ENCODE measurements around the gene SCNN1G.

SCNN1G gene

GRCh38 chr16:23152386-23153178, 30.0 kb upstream of the SCNN1G start:
- no peak for DNase-seq

GRCh38 chr16:23155445-23156049, 27.0 kb upstream of the SCNN1G start:
- no peak for DNase-seq

- no peak for DNase-seq
Observed at GRCh38 chr16:23156110-23156509, 26.4 kb upstream of the SCNN1G start.

DNA sequence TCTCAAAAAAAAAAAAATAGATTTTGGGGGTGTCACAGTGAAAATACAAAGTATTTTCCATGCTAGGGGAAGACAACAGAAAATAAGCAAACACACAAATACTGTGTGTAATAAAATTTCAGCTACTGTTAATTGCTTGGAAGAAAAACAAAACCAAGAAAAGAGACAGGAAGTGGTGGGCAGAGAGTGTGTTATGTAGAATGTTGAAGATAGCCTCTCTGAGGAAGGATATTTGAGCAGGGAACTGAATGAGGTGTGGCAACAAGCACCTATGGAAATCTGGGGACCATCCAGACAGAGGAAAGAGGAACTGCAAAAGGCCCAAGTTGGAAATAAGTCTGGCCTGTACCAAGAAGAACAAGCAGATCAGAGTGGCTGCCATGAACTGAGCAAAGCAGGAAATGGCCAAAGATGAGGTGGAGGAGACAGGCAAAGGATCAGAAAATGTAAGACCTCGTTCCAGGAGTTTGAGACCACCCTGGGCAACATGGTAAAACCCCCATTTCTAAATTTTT, 25.5 kb upstream of the SCNN1G start:
- no peak for DNase-seq

DNA sequence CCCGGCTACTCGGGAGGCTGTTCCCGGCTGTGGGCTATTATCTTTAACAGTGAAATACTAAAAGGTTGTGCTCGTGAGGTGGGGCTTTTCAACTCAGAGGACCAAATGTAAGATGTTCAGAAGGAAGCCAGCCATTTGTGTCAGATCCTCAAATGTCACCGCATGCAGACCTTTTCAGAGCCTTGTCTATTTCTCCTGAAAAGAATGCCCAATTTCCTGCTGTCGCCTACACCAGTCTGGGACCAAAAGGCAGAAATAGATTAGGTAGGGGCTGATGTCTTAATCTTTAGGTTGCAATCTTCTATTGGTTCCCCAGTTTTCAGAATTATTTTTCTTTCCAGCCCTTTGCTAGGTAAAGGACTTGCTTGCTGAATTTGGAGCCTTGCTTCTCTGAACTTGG, 24.4 kb upstream of the SCNN1G start:
- no peak for DNase-seq

DNA sequence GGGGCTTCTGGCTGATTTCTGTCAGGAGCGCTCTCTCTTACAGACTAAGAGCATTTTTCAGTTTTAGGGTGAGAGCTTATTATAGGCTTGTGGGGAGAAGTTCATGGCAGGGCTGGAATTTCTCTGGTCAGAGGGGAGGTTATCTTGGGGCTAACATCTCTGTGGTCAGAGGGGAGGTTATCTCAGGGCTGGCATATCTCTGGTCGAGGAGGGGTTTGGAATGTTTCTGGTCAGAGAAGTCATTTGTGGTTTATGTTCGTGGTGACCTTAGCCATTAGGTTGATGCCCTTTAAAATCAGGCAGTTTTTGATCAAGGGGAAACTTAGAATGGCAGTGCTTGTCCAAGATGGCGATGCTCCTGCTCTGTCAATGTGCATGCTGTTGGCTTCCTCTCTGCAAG, 22.5 kb upstream of the SCNN1G start:
- DNase-seq = no peak

GRCh38 chr16:23160574-23160973, 22.0 kb upstream of the SCNN1G start:
- DNase-seq = no peak

GRCh38 chr16:23163921-23164320, 18.6 kb upstream of the SCNN1G start:
- DNase-seq = no peak

- DNase-seq = no peak
Observed at GRCh38 chr16:23164736-23165135, 17.8 kb upstream of the SCNN1G start.

DNA sequence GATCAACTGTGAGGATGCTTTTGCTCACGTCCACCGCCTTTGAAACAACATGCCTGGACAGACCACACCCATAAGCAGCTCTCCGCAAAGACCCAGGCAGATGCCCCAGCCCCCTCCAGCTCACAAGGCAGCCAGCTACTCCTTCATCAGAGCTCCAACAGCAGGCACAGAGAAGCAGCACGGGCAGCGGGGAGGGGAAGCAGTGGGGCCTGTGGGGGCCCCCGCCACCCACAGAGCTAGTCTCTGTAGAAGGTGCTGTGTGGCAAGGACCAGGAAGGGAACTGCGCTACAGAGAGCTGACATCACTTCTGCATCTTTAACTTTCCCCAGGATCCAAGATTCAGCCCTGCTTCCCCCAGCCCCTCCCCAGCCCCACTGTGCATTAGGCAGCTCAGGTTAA, 10.0 kb upstream of the SCNN1G start:
- DNase-seq = no peak

- no peak for DNase-seq
Observed at GRCh38 chr16:23172994-23173393, 9.6 kb upstream of the SCNN1G start.

DNA sequence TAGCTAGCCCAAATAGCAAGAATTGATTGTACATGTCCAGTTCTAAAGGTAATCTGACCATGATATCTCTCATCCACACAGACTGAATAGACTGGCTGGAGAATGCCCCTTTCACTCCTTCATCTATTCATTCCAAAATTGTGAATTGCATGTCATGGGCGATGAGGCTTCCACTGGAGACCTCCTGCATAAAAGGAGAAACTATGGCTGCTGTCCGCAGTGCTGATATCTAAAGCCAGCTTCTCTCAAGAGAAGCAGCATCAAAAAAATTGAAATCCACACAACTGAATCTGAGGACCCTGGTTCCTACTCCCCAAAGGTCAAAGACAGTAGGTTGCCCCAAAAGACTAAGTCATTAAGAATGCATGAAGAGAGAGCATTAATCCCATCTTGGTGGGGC, 7.9 kb upstream of the SCNN1G start:
- no peak for DNase-seq

DNA sequence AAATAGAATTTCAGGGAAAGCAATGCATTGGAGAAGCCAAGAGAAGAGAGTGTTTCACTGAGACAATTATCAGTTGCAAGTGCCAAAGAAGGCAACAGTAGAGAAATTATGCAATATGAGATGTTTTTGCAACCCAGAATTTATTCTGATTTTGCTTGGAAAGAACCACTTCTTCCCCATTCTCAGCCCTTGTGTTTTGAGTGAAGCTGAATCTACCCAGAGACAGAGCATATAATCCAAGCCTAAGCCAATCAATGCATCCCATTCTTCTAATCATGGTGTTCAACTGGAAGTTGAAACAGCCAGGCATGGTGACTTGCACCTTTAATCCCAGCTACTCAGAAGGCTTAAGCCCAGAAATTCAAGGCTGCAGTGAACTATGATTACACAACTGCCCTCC, 6.9 kb upstream of the SCNN1G start:
- no peak for DNase-seq

DNA sequence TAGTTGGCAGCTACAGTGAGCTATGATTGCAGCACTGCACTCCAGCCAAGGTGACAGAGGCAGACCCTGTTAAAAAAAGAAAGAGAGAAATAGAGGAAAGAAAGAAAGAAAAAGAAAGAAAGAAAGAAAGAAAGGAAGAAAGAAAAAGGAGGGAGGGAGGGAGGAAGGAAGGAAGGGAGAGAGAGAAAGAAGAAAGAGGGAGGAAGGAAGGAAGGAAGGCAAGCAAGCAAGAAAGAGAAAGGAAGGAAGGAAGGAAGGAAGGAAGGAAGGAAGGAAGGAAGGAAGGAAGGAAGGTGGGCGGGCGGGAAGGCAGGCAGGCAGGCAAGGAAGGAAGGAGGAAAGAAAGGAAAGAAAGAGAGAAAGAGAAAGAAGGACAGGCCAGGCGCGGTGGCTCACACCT, 1.0 kb upstream of the SCNN1G start:
- DNase-seq = no peak

- DNase-seq = peak; percentile 80
Observed at GRCh38 chr16:23182206-23182678, 303 bp upstream of the SCNN1G start.

GRCh38 chr16:23183543-23183862, 958 bp downstream of the SCNN1G start:
- DNase-seq = no peak

- no peak for DNase-seq
Observed at GRCh38 chr16:23185656-23186055, 3.1 kb downstream of the SCNN1G start.

- no peak for DNase-seq
Observed at GRCh38 chr16:23186171-23186570, 3.6 kb downstream of the SCNN1G start.

GRCh38 chr16:23187341-23187740, 4.8 kb downstream of the SCNN1G start:
- no peak for DNase-seq

DNA sequence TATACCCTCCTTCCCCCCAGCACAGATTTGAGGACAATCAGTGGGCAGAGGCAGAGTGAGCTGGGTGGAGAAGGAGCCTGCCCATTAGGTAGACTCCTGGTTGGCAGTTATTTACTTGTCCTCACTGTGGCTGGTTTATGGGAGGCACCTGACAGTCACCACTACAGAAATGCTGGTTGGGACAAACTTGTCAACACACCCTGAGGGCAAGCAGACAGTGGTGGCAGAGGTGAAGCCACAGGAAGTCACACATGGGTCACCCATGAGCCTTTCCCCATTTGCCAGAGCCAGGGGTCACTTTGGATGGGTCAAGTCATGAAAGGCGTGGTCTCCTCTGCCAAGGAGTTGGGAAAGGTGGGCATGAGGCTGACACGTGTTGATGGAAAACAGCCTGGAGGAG, 6.4 kb downstream of the SCNN1G start:
- no peak for DNase-seq

GRCh38 chr16:23194497-23195221, 12.1 kb downstream of the SCNN1G start:
- DNase-seq = no peak

DNA sequence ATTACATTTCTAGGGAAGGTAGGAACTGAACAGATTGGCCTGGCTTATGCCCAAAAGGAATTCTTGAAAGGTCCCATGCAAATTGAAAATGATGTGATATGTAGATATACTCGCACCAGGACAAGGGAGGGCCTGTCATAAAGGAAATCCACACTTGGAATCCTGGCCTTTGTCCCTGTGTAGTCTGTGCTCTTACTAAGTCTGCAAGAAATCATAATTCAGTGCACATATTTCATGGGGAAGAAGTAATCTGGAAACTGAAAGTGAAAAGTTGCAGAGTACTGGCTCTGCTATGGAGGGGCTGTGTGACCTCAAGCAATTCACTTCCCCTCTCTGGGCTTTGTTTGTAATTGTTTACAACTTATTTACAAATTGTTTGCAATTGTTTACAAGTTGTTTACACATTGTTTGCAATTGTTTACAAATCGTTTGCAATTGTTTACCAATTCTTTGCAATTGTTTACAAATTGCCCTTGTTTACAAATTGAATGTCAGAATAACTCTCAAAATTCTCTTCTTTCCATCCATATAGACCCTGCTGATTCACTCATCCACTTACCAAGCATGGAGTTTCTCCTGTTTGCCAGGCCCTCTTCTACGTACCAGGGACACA, 12.9 kb downstream of the SCNN1G start:
- no peak for DNase-seq

DNA sequence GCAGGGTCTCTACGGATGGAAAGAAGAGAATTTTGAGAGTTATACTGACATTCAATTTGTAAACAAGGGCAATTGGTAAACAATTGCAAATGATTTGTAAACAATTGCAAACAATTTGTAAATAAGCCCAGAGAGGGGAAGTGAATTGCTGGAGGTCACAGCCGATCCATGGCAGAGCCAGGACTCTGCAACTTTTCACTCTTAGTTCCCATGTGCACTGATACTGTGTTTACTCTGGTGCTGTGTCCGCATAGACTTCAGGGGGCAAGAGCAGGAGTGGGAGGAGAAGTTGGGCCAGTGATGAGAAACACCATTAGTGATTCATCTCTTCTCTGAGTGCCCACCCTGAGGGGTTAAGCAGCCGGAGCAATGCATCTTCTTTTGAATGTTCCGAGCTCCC, 14.0 kb downstream of the SCNN1G start:
- DNase-seq = no peak

- DNase-seq = no peak
Observed at GRCh38 chr16:23202166-23202565, 19.6 kb downstream of the SCNN1G start.
